Left lung (tissue), 10 donors: ENCODE measurements around the gene BRF1. TPM values are rescaled to one million over a fixed set of nuclear protein-coding genes. Genes with fewer than 3 reads are reported as not detected.

Source experiments
- ATAC-seq: fragments of 200-7000 bp; cut with Tn5 transposase; one replicate; pipeline ENCODE4 v1.9.1; 2020; ENCODE audit warnings: moderate library complexity
- DNase-seq, 4 donors: peaks; one replicate each; pipeline ENCODE4 v3.0.0-alpha.2; 2013 to 2020
- H3K27ac ChIP-seq, 2 donors: fragments of 200-600 bp; sonication (generic) in 1 of 2; one replicate each; pipeline versions ENCODE4 v1.5.0 to v1.8.0; 2020 to 2021
- H3K27me3 ChIP-seq, 2 donors: fragments of 200-600 bp; sonication (generic) in 1 of 2; one replicate each; pipeline versions ENCODE4 v1.5.0 to v1.8.0; 2020 to 2021
- H3K36me3 ChIP-seq, 2 donors: fragments of 200-600 bp; sonication (generic) in 1 of 2; one replicate each; pipeline versions ENCODE4 v1.5.0 to v1.8.0; 2020 to 2021
- H3K4me1 ChIP-seq, 2 donors: fragments of 200-600 bp; one replicate each; pipeline ENCODE4 v1.8.0; 2021
- H3K4me3 ChIP-seq, 2 donors: fragments of 200-600 bp; sonication (generic) in 1 of 2; one replicate each; pipeline versions ENCODE4 v1.5.0 to v1.8.0; 2020 to 2021; ENCODE audit warnings: mild to moderate bottlenecking in 1 of 2
- H3K9me3 ChIP-seq, 2 donors: fragments of 200-600 bp; sonication (generic) in 1 of 2; one replicate each; pipeline versions ENCODE4 v1.5.0 to v1.8.0; 2020 to 2021
- intact Hi-C, 2 donors: fragments of 100-400 bp; cut with DNase I; formaldehyde crosslinking; loops; one replicate each; pipeline versions ENCODE4 v1.11.2 to v1.14.2; 2022
- polyA plus RNA-seq, 6 donors: library from polyadenylated mRNA; unstranded; fragments of 120-200 nt; gene quantifications; one replicate each; pipeline ENCODE4 v1.2.1, GENCODE V29; 2013; ENCODE audit not compliant: insufficient read length in 6 of 6
- total RNA-seq, 2 donors: library from RNA; stranded (reverse); fragmentation: NEBNext Ultra II Directional; extraction: Animal tissue kit (Norgen Biotek cat#: 25700); gene quantifications; one replicate each; pipeline ENCODE4 v1.2.1, GENCODE V29; 2021
- TF ChIP-seq, protein P1 (sequence below), 2 donors: fragments of 200-600 bp; sonication (generic) in 1 of 2; IDR thresholded peaks; one replicate each; pipeline versions ENCODE4 v1.5.0 to v1.8.0; 2021; ENCODE audit warnings: antibody characterized with exemption in 2 of 2
- donor health status: DM: no; HTN: yes; CAD: no.
- donor health status: DM: no; HTN: no; CAD: no.

The BRF1 gene
- total and polyA plus RNA-seq, 8 donors, result 32.7 to 45.1 (median 34.9) TPM

DNA sequence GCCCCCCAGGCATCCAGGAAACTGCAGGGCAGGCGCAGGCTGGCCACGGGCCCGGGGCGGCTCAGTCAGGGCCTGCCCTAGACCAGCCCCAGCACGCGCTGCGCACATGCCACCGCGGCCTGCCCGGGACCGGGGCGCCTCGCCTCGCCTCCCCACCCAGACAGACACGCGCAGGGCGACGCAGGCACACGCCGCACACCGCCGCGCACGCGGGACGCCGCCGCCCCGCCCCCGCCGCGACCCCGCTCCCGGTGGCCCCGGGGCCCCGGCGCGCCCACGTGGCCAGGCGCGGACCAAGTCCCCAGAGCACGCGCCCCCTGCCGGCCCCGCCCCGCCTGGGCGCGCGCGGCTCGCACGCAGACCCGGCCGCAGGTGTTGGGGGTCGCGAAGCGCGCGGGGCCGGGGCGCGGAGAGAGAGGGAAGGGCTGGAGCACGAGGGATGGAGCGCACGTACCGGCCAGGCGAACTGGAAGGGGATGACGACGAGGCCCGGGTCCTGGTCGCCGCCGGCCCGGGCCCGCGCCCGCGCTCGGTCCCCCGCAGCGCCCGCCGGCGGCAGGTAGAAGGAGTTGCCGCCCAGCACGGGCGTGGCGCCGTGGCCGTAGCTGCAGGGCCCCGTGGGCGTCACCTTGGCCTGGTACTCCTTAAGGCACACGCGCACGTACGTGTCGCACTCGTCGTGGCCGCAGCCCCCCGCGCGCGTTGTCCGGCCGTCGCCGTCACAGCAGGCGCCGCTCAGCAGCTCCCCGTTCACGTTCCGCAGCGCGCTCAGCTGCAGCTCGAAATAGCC lies 133.3 kb downstream of the BRF1 start:
- peak in 1 of 4 donors; percentile 26 for DNase-seq
- Histone ChIP-seq H3K36me3 (no peaks in the 10 kb centered on the region), H3K27ac (no peak overlapping the region), H3K27me3 (peaks cover 0 to 52% of the 10 kb centered on the region in 2 donors), H3K9me3 (no peaks in the 10 kb centered on the region), H3K4me3 (peak overlapping the region; percentile 35 to 48), H3K4me1 (peaks cover 16 to 36% of the 10 kb centered on the region in 2 donors)
- ATAC-seq, result peak; percentile 14
- intact Hi-C loops, result no loop called here
- TF ChIP-seq, protein P1, sequence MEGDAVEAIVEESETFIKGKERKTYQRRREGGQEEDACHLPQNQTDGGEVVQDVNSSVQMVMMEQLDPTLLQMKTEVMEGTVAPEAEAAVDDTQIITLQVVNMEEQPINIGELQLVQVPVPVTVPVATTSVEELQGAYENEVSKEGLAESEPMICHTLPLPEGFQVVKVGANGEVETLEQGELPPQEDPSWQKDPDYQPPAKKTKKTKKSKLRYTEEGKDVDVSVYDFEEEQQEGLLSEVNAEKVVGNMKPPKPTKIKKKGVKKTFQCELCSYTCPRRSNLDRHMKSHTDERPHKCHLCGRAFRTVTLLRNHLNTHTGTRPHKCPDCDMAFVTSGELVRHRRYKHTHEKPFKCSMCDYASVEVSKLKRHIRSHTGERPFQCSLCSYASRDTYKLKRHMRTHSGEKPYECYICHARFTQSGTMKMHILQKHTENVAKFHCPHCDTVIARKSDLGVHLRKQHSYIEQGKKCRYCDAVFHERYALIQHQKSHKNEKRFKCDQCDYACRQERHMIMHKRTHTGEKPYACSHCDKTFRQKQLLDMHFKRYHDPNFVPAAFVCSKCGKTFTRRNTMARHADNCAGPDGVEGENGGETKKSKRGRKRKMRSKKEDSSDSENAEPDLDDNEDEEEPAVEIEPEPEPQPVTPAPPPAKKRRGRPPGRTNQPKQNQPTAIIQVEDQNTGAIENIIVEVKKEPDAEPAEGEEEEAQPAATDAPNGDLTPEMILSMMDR (IDR thresholded peaks at IDR 0.05), result peak in 1 of 2 donors; percentile 21

DNA sequence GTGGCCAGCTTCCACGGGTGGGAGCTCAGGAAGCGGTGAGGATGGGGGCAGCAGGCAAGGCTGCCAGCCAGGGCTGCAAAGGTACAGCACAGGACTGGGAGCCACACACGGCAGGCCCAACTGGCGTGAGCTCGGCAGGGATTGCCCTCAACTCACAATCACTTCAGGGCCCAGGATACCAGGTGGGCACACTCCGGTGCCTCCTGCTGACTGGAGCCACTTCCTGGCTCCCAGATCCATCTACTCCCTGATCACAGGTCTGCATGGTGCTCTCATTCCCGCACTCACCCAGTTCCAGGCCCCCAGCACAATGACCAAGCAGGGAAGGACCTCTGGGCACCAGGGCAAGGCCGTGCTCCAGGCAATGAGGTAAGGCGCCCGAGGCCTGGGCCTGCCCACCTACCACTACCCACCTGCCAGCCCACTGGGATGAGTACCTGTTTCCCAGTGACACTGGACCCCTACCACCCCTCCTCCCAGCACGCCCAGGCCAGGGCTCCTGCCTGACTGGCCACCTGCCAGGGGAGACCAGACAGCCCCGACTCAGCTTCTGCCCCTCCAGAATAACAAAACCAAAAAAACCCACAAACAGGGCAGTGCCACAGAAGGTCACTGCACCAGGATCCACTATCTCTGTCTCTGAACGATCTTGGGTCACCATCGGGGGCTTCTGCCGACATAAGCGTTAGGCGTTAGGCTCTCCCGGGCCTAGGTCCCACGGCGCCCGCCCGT lies 134.1 kb downstream of the BRF1 start:
- TF ChIP-seq, protein P1 (IDR thresholded peaks at IDR 0.05), result no peak
- Histone ChIP-seq H3K36me3 (no peaks in the 10 kb centered on the region), H3K27ac (no peak overlapping the region), H3K4me3 (peak overlapping the region in 1 of 2 donors; percentile 25), H3K4me1 (peaks cover 16 to 36% of the 10 kb centered on the region in 2 donors), H3K27me3 (peaks cover 0 to 52% of the 10 kb centered on the region in 2 donors), H3K9me3 (no peaks in the 10 kb centered on the region)
- DNase-seq (no peak), ATAC-seq (no peak)
- intact Hi-C loops, result no loop called here

DNA sequence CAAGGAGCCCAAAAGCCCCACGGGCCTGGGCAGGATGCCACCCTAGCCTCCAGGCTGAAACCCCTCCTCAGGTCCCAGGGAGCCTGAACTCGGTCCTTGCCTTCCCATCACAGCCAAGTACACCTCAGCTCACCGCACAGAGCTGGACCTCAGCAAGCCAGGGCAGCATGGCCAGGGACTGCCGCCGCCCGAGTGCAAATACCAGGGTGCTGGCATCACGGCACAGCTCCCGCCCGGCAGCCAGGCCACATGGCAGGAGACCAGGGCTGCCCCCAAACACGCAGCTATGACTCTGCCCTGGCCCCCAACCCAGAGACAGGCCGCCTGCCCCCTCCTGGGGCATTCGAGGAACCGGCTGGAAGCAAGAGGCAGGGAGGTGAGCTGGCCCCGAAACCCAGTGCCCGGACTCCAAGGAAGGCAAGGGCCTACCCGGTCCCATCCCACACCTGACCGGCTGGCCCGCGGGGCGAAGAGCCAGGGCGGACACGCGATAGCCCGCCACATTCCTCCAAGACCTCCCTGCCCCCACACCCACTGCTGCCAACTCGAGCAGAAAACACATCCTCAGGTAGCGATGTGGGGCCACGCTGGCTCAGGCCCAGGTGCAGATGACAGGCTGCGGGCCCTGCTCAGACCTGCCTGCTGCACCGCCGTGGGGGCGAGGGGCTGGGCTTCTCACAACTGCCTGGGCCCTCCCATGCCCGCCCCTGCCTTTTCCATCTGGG lies 134.9 kb downstream of the BRF1 start:
- H3K27ac ChIP-seq, result no peak overlapping the region
- intact Hi-C loops, result no loop called here

DNA sequence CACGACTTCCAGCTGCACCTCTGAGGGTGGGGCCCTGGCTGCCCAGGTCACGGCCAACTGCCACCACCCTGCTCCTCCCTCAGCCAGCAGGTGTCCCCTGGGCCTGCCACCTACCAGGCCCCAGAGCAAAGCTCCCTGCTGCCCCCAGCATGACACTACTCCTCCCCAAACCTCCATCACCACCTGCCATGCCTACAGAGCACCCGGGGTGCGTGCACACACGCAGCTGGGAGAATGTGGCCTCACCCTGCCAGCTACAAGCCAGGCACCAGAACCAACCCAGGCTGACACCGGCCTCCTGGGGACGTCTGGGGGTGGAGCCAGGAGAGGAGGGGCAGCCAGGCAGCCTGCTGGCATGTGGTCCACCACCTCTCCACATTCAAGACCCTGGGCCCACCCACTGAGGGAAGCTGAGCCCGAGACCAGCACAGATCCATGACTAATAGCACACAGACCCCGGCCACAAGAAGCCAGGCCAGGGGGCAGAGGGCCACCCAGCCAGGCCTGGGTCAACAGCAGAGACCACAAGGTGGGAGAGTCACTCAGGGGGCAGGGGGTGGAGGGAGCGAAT lies 135.6 kb downstream of the BRF1 start:
- peaks cover 0 to 37% of the 10 kb centered on the region in 2 donors for H3K27me3 ChIP-seq
- ATAC-seq, result no peak
- H3K27ac ChIP-seq, result no peak overlapping the region
- H3K4me1 ChIP-seq, result peaks cover 3 to 26% of the 10 kb centered on the region in 2 donors
- no peak overlapping the region for H3K4me3 ChIP-seq
- intact Hi-C loops, result no loop called here
- H3K36me3 ChIP-seq, result no peaks in the 10 kb centered on the region
- no peaks in the 10 kb centered on the region for H3K9me3 ChIP-seq
- DNase-seq, result no peak
- TF ChIP-seq, protein P1 (IDR thresholded peaks at IDR 0.05), result no peak

More for the DNA sequence above, 134.9 kb downstream of the BRF1 start:
- H3K27me3 ChIP-seq, result peaks cover 0 to 44% of the 10 kb centered on the region in 2 donors
- TF ChIP-seq, protein P1 (IDR thresholded peaks at IDR 0.05), result no peak
- DNase-seq, result no peak
- H3K36me3 ChIP-seq, result no peaks in the 10 kb centered on the region
- H3K4me1 ChIP-seq, result peaks cover 10 to 33% of the 10 kb centered on the region in 2 donors
- H3K9me3 ChIP-seq, result no peaks in the 10 kb centered on the region
- ATAC-seq, result no peak
- H3K4me3 ChIP-seq, result peak overlapping the region in 1 of 2 donors; percentile 25
